DMS153 treated with DMSO at 0.1 percent for 48 hours (cell line): Measurements from ENCODE around the gene TMED4.
A peak's percentile ranks its signal among the peaks of the same experiment; 100 is the strongest.
"Not testable (repeated sequence)": the region's sequence is repeated elsewhere in the genome, so short reads cannot be mapped to it uniquely, and the experiment has no call there.

Experiments used
- DNase-seq: peaks from one replicate; lab custom pipeline; 2025; ENCODE audit not compliant: unreplicated experiment; lab: John Stamatoyannopoulos, UW

The TMED4 gene

GRCh38 chr7:44569959-44570358 lies 12.1 kb downstream of the TMED4 start:
- no peak for DNase-seq

GRCh38 chr7:44568771-44569560 lies 13.1 kb downstream of the TMED4 start:
- DNase-seq, result no peak

GRCh38 chr7:44567884-44568283 lies 14.1 kb downstream of the TMED4 start:
- DNase-seq, result no peak

DNA sequence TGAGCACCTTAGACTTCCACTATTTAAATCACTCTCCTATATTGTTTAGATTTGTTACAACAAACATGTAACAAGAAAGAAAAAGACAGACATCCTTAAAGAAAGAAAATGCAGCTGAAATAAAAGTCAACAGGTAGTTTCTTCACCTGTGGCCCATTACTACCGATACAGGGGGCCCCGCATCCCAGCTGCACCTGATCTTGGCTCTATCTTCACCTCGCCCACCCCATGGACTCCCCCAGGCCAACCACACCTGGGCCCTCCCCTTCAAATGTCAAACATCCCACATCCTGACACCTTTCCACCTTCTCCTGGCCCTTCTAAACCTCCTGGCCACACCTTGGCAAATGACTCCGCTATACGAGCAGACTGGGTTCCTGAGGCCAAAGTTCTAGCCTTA lies 15.4 kb downstream of the TMED4 start:
- DNase-seq, result no peak

DNA sequence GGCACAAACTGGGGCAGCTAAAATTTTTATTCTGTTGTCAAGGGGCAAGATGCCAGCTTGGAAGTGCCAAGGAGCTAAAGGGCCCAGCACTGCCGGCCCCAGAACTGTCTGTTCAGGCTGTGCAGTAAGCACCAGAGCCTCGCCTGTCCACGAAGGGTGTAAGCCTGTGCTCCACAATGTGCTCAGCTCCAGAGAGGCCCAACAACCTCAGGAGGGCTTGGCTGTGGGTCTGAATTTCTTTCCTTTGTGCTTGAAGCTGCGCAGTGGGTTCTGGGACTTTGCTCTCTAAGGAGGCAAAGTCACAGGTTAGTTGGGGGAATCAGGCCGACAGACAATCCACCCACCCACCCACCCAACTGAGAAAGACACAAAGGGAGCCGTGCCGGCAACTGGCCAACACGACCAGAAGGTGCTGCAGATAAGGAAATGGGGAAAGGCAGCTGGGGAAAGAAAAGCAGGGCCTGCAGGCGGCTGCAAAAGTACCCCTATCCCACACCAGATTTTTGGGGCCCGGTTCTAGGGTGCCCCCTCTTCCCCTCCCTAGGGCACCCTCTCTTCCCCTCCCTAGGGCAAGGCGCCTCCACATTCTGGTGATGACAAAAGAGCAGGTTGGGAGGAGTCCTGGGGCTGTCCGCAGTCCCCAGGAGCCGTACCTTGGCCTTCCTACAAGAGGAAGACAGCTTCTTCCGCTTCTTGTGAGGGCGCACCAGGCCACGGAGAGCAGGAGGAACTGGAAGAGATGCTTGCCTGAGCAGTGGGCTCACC lies 16.1 kb downstream of the TMED4 start:
- no peak for DNase-seq

GRCh38 chr7:44565097-44565794 lies 16.8 kb downstream of the TMED4 start:
- peak; percentile 54 for DNase-seq

- DNase-seq, result no peak
Observed at GRCh38 chr7:44564606-44565005, 17.4 kb downstream of the TMED4 start.

GRCh38 chr7:44563171-44563679 lies 18.8 kb downstream of the TMED4 start:
- no peak for DNase-seq

- not testable (repeated sequence) for DNase-seq
Observed at GRCh38 chr7:44562622-44562962, 19.4 kb downstream of the TMED4 start.

GRCh38 chr7:44561962-44562621 lies 19.9 kb downstream of the TMED4 start:
- no peak for DNase-seq

DNA sequence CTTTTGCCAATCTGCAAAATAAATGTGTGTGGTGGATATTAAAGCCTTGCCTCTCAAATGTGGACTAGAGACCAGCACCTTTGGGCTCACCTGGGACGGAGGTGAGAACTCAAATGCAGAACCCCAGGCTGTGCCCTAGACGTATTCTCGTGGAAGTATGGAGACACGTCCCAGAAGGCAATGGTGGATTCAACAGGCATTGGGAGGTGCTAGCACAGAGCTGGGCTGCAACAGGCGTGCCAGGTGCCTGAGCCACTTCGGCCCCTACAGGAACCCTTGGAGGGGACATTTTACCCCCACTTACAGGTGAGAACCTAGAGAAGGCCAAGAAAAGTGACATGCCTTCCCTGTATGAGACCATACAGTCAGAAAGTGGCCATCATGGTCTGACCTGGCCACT lies 20.6 kb downstream of the TMED4 start:
- DNase-seq, result no peak

DNA sequence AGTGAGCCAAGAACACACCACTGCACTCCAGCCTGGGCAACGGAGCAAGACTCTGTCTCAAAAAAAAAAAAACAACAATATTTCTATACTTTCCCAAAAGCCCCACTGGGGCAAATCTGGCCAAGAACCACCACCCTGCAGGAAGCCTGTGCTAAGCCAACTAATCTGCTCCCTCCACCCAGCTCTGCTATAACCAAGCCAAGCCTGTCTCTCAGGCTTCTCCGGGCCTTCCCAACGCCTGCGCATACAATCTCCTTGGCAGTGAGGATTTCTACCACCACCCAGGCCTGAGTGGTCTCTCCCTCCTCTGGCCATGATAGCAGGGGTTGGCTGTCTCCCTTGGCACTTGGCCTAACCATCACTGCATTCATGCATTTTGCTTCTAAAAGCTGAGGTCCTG lies 22.5 kb downstream of the TMED4 start:
- no peak for DNase-seq

DNA sequence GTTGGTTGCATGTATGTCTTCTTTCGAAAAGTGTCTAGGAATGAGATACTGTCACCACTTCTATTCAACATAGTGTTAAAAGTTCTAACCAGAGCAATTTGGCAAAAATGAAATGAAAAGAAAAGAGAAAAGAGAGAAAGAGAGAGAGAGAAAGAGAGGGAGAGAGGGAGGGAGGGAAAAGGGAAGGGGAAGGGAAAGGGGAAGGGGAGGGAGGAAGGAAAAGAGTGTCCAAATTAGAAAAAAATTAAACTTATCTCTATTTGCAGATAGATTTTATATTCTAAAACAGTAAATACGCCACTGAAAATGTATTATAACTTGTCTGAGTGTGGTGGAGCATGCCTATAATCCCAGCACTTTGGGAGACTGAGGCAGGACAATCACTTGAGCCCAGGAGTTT lies 24.5 kb downstream of the TMED4 start:
- DNase-seq, result no peak

GRCh38 chr7:44555350-44555749 lies 26.7 kb downstream of the TMED4 start:
- no peak for DNase-seq

- DNase-seq, result not testable (repeated sequence)
Observed at GRCh38 chr7:44552473-44553005, 29.5 kb downstream of the TMED4 start.

DNA sequence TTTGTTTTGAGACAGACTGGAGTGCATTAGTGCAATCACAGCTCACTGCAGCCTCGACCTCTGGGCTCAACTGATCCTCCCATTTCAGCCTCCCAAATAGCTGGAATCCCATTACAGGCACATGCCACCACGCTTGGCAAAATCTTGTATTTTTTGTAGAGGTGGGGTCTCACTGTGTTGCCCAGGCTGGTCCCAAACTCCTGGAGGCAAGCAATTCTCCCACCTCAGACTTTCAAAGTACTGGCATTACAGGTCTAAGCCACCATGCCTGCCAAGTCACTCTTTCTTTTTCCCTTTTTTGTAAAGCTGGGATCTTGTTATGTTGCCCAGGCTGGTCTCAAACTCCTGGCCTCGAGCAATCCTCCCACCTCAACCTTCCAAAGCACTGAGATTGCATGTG lies 32.6 kb downstream of the TMED4 start:
- no peak for DNase-seq

DNA sequence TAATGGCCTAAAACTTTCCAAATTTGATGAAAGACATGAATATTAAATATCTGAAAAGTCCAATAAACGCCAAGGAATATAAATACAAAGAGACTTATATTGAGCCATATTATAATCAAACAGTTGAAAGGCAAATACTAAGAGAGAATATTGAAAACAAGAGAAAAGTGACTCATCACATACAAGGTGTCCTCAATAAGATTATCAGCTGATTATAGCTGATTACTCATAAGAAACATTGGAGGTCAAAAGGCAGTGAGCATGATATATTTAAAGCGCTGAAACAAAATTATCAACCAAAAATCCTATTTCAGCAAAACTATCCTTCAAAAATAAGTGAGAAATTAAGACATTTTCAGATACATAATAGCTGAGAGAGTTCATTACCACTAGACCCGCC lies 33.1 kb downstream of the TMED4 start:
- no peak for DNase-seq

GRCh38 chr7:44547536-44548231 lies 34.3 kb downstream of the TMED4 start:
- no peak for DNase-seq

- DNase-seq, result no peak
Observed at GRCh38 chr7:44541876-44542610, 40.0 kb downstream of the TMED4 start.
